Measurements from ENCODE around the gene SHROOM1.
A peak's percentile ranks its signal among the peaks of the same experiment; 100 is the strongest.
"Not testable (repeated sequence)": the region's sequence is repeated elsewhere in the genome, so short reads cannot be mapped to it uniquely, and the experiment has no call there.

SHROOM1 gene

GRCh38 chr5:132824426-132824825 is 6.0 kb downstream of the SHROOM1 start:
- DNase-seq = no peak

GRCh38 chr5:132823481-132824050 is 6.9 kb downstream of the SHROOM1 start:
- no peak for DNase-seq

- peak; percentile 46 to 48 for DNase-seq
Measured at GRCh38 chr5:132822650-132823480, 7.6 kb downstream of the SHROOM1 start.

- peak in 1 of 2 experiments; percentile 13 for DNase-seq
Measured at GRCh38 chr5:132821791-132822190, 8.7 kb downstream of the SHROOM1 start.

GRCh38 chr5:132821350-132821749 is 9.1 kb downstream of the SHROOM1 start:
- DNase-seq = no peak

GRCh38 chr5:132820162-132820754 is 10.2 kb downstream of the SHROOM1 start:
- DNase-seq = peak; percentile 95 to 96

- no peak for DNase-seq
Measured at GRCh38 chr5:132819468-132819867, 11.0 kb downstream of the SHROOM1 start.

- no peak for DNase-seq
Measured at GRCh38 chr5:132817011-132817410, 13.4 kb downstream of the SHROOM1 start.

- DNase-seq = no peak
Measured at GRCh38 chr5:132816554-132816953, 13.9 kb downstream of the SHROOM1 start.

- no peak for DNase-seq
Measured at GRCh38 chr5:132816083-132816482, 14.4 kb downstream of the SHROOM1 start.

- no peak for DNase-seq
Measured at GRCh38 chr5:132815454-132815853, 15.0 kb downstream of the SHROOM1 start.

GRCh38 chr5:132814503-132815294 is 15.7 kb downstream of the SHROOM1 start:
- no peak for DNase-seq

- DNase-seq = peak; percentile 47 to 55
Measured at GRCh38 chr5:132813599-132814502, 16.6 kb downstream of the SHROOM1 start.

- no peak for DNase-seq
Measured at GRCh38 chr5:132812781-132813598, 17.5 kb downstream of the SHROOM1 start, which contains the start of gene SOWAHA. TSS of gene SOWAHA (plus strand) at chr5:132813302. CDS start at chr5:132813622, 320 bp downstream.

- DNase-seq = no peak
Measured at GRCh38 chr5:132812123-132812765, 18.2 kb downstream of the SHROOM1 start.

- no peak for DNase-seq
Measured at GRCh38 chr5:132810605-132811004, 19.8 kb downstream of the SHROOM1 start.

GRCh38 chr5:132808866-132809265 is 21.6 kb downstream of the SHROOM1 start:
- DNase-seq = no peak

- DNase-seq = no peak
Measured at GRCh38 chr5:132808448-132808847, 22.0 kb downstream of the SHROOM1 start.

GRCh38 chr5:132807163-132807838 is 23.1 kb downstream of the SHROOM1 start:
- DNase-seq = no peak

GRCh38 chr5:132806804-132807162 is 23.7 kb downstream of the SHROOM1 start:
- not testable (repeated sequence) for DNase-seq

Data from activated T-cell treated with anti-CD3 and anti-CD28 coated beads, Interleukin-2, amount 50 U/mL, for 48 hours (primary cell).